Body of pancreas (tissue), 4 donors: ENCODE measurements around the gene AUTS2. TPM values are rescaled to one million over a fixed set of nuclear protein-coding genes. Genes with fewer than 3 reads are reported as not detected.

Experiments
- ATAC-seq: fragments of 150-250 bp; one replicate; pipeline ENCODE4 v1.9.1; 2016
- DNase-seq, 4 donors: peaks; one replicate each; pipeline ENCODE4 v3.0.0-alpha.2; 2019
- H3K27ac ChIP-seq, 4 donors: fragments of 200-600 bp; sonication (generic); 1 replicate in 3 of 4; 2 replicates in 1 of 4; pipeline versions ENCODE4 v1.5.1 to v1.6.1; 2016 to 2019; ENCODE audit warnings: mild to moderate bottlenecking in 1 of 4, mixed read lengths in 1 of 4, moderate library complexity in 1 of 4
- H3K27me3 ChIP-seq, 2 donors: fragments of 200-600 bp; sonication (generic); one replicate each; pipeline ENCODE4 v1.6.0; 2016; ENCODE audit warnings: mild to moderate bottlenecking in 1 of 2
- H3K36me3 ChIP-seq, 2 donors: fragments of 200-600 bp; sonication (generic); replicated peaks in 1 of 2; 2 replicates each; pipeline ENCODE4 v1.5.1; 2016; ENCODE audit warnings: low read depth in 2 of 2; ENCODE audit not compliant: insufficient read depth in 1 of 2
- H3K4me1 ChIP-seq: fragments of 200-600 bp; sonication (generic); one replicate; pipeline ENCODE4 v1.6.0; 2016
- H3K4me3 ChIP-seq, 2 donors: fragments of 200-600 bp; sonication (generic); 1 replicate in 1 of 2; 2 replicates in 1 of 2; pipeline ENCODE4 v1.5.1; 2016 to 2019
- H3K9me3 ChIP-seq, 3 donors: fragments of 200-600 bp; sonication (generic); 1 replicate in 2 of 3; 2 replicates in 1 of 3; pipeline ENCODE4 v1.5.1; 2016
- CTCF ChIP-seq, 7 experiments: fragments of 450-650 bp in 4 of 7; fragments of 200-600 bp in 3 of 7; sonication (generic) in 3 of 7; IDR thresholded peaks; one replicate each; pipeline ENCODE4 v1.5.1; 2016 to 2019; ENCODE audit warnings: antibody characterized with exemption in 7 of 7
- POLR2A ChIP-seq, 3 donors: fragments of 450-650 bp; IDR thresholded peaks; one replicate each; pipeline ENCODE4 v1.6.1; 2016; ENCODE audit warnings: antibody characterized with exemption in 3 of 3, mild to moderate bottlenecking in 2 of 3
- WGBS, 2 donors: methylation state at CpG; one replicate each; pipeline ENCODE4 v1.1.5; 2017; 5-methylcytosine and 5-hydroxymethylcytosine counted together
- intact Hi-C: fragments of 100-400 bp; cut with DNase I; formaldehyde crosslinking; loops from one replicate; pipeline ENCODE4 v1.15.1; 2023
- total RNA-seq, 2 donors: library from RNA; depleted of rRNA; stranded (reverse); fragments of >200 nt; gene quantifications; one replicate each; pipeline ENCODE4 v1.1.0, GENCODE V29; 2016

The AUTS2 gene
- total RNA-seq, 2 donors from 2014 or later: 11.7 to 18.5 TPM

- no peak for ATAC-seq
- Histone ChIP-seq H3K9me3 (no peaks in the 10 kb centered on the region), H3K27ac (no peak overlapping the region), H3K4me3 (no peak overlapping the region), H3K4me1 (no peaks in the 10 kb centered on the region), H3K36me3 (no peaks in the 10 kb centered on the region), H3K27me3 (no peaks in the 10 kb centered on the region)
- 83 to 100% methylated on average over 1 of the region's 1 CpG for WGBS, 2 donors
- no peak for TF ChIP-seq POLR2A (IDR thresholded peaks at IDR 0.05)
- TF ChIP-seq CTCF (IDR thresholded peaks at IDR 0.05): no peak
- DNase-seq: no peak
- intact Hi-C loops: no loop called here
Measured at GRCh38 chr7:69585169-69585568, 13.1 kb upstream of the AUTS2 start.

GRCh38 chr7:69586321-69586720, 12.0 kb upstream of the AUTS2 start:
- TF ChIP-seq POLR2A (IDR thresholded peaks at IDR 0.05) (no peak), CTCF (IDR thresholded peaks at IDR 0.05) (no peak)
- H3K27ac ChIP-seq: no peak overlapping the region
- H3K9me3 ChIP-seq: no peaks in the 10 kb centered on the region
- H3K4me1 ChIP-seq: no peaks in the 10 kb centered on the region
- ATAC-seq (no peak), DNase-seq (no peak)
- intact Hi-C loops: no loop called here
- no peak overlapping the region for H3K4me3 ChIP-seq
- H3K27me3 ChIP-seq: no peaks in the 10 kb centered on the region
- no peaks in the 10 kb centered on the region for H3K36me3 ChIP-seq
- WGBS, 2 donors: 54 to 60% methylated on average over 3 of the region's 3 CpGs

DNA sequence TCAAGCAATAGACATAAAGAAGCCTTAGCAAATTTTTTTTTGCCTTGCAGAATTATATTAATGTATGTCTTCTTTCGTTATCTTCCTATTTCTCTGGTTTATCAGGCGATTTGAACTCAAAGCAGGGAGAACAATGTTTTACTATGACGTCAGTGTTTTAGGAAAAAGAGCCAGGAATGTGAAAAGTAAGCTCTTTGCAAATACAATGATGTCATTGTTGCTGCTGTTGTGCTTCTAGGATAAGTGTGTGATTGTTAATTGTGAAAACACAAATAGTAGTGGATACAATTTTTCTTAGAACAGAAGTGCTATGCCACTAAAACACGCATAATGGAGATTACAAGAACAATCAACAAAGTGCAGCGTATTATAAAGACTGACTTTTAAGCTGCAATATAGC, 9.5 kb upstream of the AUTS2 start:
- 32 to 39% methylated on average over 5 of the region's 5 CpGs for WGBS, 2 donors
- DNase-seq: no peak

GRCh38 chr7:69591805-69592204, 6.5 kb upstream of the AUTS2 start:
- Histone ChIP-seq H3K27ac (no peak overlapping the region), H3K4me3 (no peak overlapping the region), H3K27me3 (no peaks in the 10 kb centered on the region), H3K9me3 (no peaks in the 10 kb centered on the region), H3K4me1 (no peaks in the 10 kb centered on the region), H3K36me3 (no peaks in the 10 kb centered on the region)
- ATAC-seq: no peak
- WGBS, 2 donors: 85 to 100% methylated on average over 1 to 12 of the region's 14 CpGs
- intact Hi-C loops: no loop called here
- TF ChIP-seq POLR2A (IDR thresholded peaks at IDR 0.05) (no peak), CTCF (IDR thresholded peaks at IDR 0.05) (no peak)
- no peak for DNase-seq

More for the DNA sequence above, 9.5 kb upstream of the AUTS2 start:
- H3K4me1 ChIP-seq: no peaks in the 10 kb centered on the region
- no peaks in the 10 kb centered on the region for H3K9me3 ChIP-seq
- TF ChIP-seq CTCF (IDR thresholded peaks at IDR 0.05): no peak
- no peak for TF ChIP-seq POLR2A (IDR thresholded peaks at IDR 0.05)
- intact Hi-C loops: no loop called here
- no peak overlapping the region for H3K27ac ChIP-seq
- no peaks in the 10 kb centered on the region for H3K27me3 ChIP-seq
- H3K36me3 ChIP-seq: no peaks in the 10 kb centered on the region
- ATAC-seq: no peak
- H3K4me3 ChIP-seq: no peak overlapping the region

GRCh38 chr7:69593511-69593910, 4.8 kb upstream of the AUTS2 start:
- TF ChIP-seq POLR2A (IDR thresholded peaks at IDR 0.05) (no peak), CTCF (IDR thresholded peaks at IDR 0.05) (no peak)
- 42 to 46% methylated on average over 2 of the region's 2 CpGs for WGBS, 2 donors
- no peak for ATAC-seq

More at GRCh38 chr7:69593511-69593910, 4.8 kb upstream of the AUTS2 start:
- H3K36me3 ChIP-seq: no peaks in the 10 kb centered on the region
- no peaks in the 10 kb centered on the region for H3K9me3 ChIP-seq
- H3K27me3 ChIP-seq: no peaks in the 10 kb centered on the region
- DNase-seq: no peak
- no peak overlapping the region for H3K4me3 ChIP-seq
- H3K27ac ChIP-seq: no peak overlapping the region
- H3K4me1 ChIP-seq: peaks cover 6% of the 10 kb centered on the region
- intact Hi-C loops: no loop called here
